ENCODE measurements around the gene FZD2.

FZD2 gene

GRCh38 chr17:44540246-44541084, 16.8 kb upstream of the FZD2 start:
- Mint-ChIP-seq H3K27me3 (peaks cover 2% of the 10 kb centered on the region), H3K36me3 (no peaks in the 10 kb centered on the region), H3K4me3 (no peak overlapping the region), H3K4me1 (ENCODE audit: low read depth) (no peaks in the 10 kb centered on the region), H3K27ac (no peak overlapping the region), H3K9me3 (ENCODE audit: low read depth) (no peaks in the 10 kb centered on the region)

GRCh38 chr17:44541884-44542581, 15.3 kb upstream of the FZD2 start:
- no peak overlapping the region for H3K27ac Mint-ChIP-seq
- H3K9me3 Mint-ChIP-seq (ENCODE audit: low read depth): no peaks in the 10 kb centered on the region
- H3K36me3 Mint-ChIP-seq: no peaks in the 10 kb centered on the region
- no peaks in the 10 kb centered on the region for H3K4me1 Mint-ChIP-seq (ENCODE audit: low read depth)
- no peak overlapping the region for H3K4me3 Mint-ChIP-seq
- peaks cover 9% of the 10 kb centered on the region for H3K27me3 Mint-ChIP-seq

GRCh38 chr17:44543213-44543904, 13.9 kb upstream of the FZD2 start:
- H3K4me3 Mint-ChIP-seq: no peak overlapping the region

GRCh38 chr17:44543905-44544523, 13.3 kb upstream of the FZD2 start:
- Mint-ChIP-seq H3K4me1 (ENCODE audit: low read depth) (no peaks in the 10 kb centered on the region), H3K36me3 (no peaks in the 10 kb centered on the region), H3K9me3 (ENCODE audit: low read depth) (no peaks in the 10 kb centered on the region), H3K27me3 (peaks cover 9% of the 10 kb centered on the region), H3K4me3 (no peak overlapping the region), H3K27ac (no peak overlapping the region)

More at GRCh38 chr17:44543213-44543904, 13.9 kb upstream of the FZD2 start:
- Mint-ChIP-seq H3K27me3 (peaks cover 9% of the 10 kb centered on the region), H3K4me1 (ENCODE audit: low read depth) (no peaks in the 10 kb centered on the region), H3K27ac (no peak overlapping the region), H3K36me3 (no peaks in the 10 kb centered on the region), H3K9me3 (ENCODE audit: low read depth) (no peaks in the 10 kb centered on the region)

GRCh38 chr17:44546671-44547606, 10.3 kb upstream of the FZD2 start:
- Mint-ChIP-seq H3K9me3 (ENCODE audit: low read depth) (no peaks in the 10 kb centered on the region), H3K4me3 (no peak overlapping the region), H3K27me3 (peaks cover 11% of the 10 kb centered on the region), H3K27ac (no peak overlapping the region), H3K4me1 (ENCODE audit: low read depth) (no peaks in the 10 kb centered on the region), H3K36me3 (no peaks in the 10 kb centered on the region)

- Mint-ChIP-seq H3K4me3 (no peak overlapping the region), H3K9me3 (ENCODE audit: low read depth) (no peaks in the 10 kb centered on the region), H3K4me1 (ENCODE audit: low read depth) (no peaks in the 10 kb centered on the region), H3K36me3 (no peaks in the 10 kb centered on the region), H3K27me3 (peaks cover 11% of the 10 kb centered on the region), H3K27ac (no peak overlapping the region)
These were observed 9.5 kb upstream of the FZD2 start for GRCh38 chr17:44547625-44548267.

GRCh38 chr17:44548376-44549230, 8.7 kb upstream of the FZD2 start:
- Mint-ChIP-seq H3K9me3 (ENCODE audit: low read depth) (no peaks in the 10 kb centered on the region), H3K27me3 (peaks cover 11% of the 10 kb centered on the region), H3K27ac (no peak overlapping the region), H3K4me1 (ENCODE audit: low read depth) (no peaks in the 10 kb centered on the region), H3K4me3 (no peak overlapping the region), H3K36me3 (no peaks in the 10 kb centered on the region)

- H3K9me3 Mint-ChIP-seq (ENCODE audit: low read depth): no peaks in the 10 kb centered on the region
- H3K27ac Mint-ChIP-seq: no peak overlapping the region
- H3K4me1 Mint-ChIP-seq (ENCODE audit: low read depth): no peaks in the 10 kb centered on the region
- peaks cover 11% of the 10 kb centered on the region for H3K27me3 Mint-ChIP-seq
- H3K4me3 Mint-ChIP-seq: no peak overlapping the region
- no peaks in the 10 kb centered on the region for H3K36me3 Mint-ChIP-seq
These were observed 7.6 kb upstream of the FZD2 start for GRCh38 chr17:44549686-44550085.

GRCh38 chr17:44552361-44552760, 4.9 kb upstream of the FZD2 start:
- Mint-ChIP-seq H3K36me3 (no peaks in the 10 kb centered on the region), H3K27ac (no peak overlapping the region), H3K4me1 (ENCODE audit: low read depth) (peaks cover 12% of the 10 kb centered on the region), H3K4me3 (no peak overlapping the region), H3K9me3 (ENCODE audit: low read depth) (no peaks in the 10 kb centered on the region), H3K27me3 (peaks cover 12% of the 10 kb centered on the region)

- Mint-ChIP-seq H3K4me3 (no peak overlapping the region), H3K27ac (no peak overlapping the region), H3K27me3 (peaks cover 22% of the 10 kb centered on the region), H3K36me3 (no peaks in the 10 kb centered on the region), H3K4me1 (ENCODE audit: low read depth) (peaks cover 22% of the 10 kb centered on the region), H3K9me3 (ENCODE audit: low read depth) (no peaks in the 10 kb centered on the region)
These were observed 2.2 kb upstream of the FZD2 start for GRCh38 chr17:44555099-44555498.

- H3K4me1 Mint-ChIP-seq (ENCODE audit: low read depth): peaks cover 22% of the 10 kb centered on the region
- peaks cover 22% of the 10 kb centered on the region for H3K27me3 Mint-ChIP-seq
- H3K4me3 Mint-ChIP-seq: peak overlapping the region; percentile 95
- H3K9me3 Mint-ChIP-seq (ENCODE audit: low read depth): no peaks in the 10 kb centered on the region
- H3K27ac Mint-ChIP-seq: no peak overlapping the region
- no peaks in the 10 kb centered on the region for H3K36me3 Mint-ChIP-seq
These were observed 985 bp upstream of the FZD2 start for GRCh38 chr17:44556166-44556831.

GRCh38 chr17:44557651-44558285, 484 bp downstream of the FZD2 start:
- peaks cover 22% of the 10 kb centered on the region for H3K4me1 Mint-ChIP-seq (ENCODE audit: low read depth)
- H3K9me3 Mint-ChIP-seq (ENCODE audit: low read depth): no peaks in the 10 kb centered on the region
- peaks cover 30% of the 10 kb centered on the region for H3K27me3 Mint-ChIP-seq

More at GRCh38 chr17:44557651-44558285, 484 bp downstream of the FZD2 start:
- H3K27ac Mint-ChIP-seq: no peak overlapping the region
- H3K36me3 Mint-ChIP-seq: no peaks in the 10 kb centered on the region
- peak overlapping the region; percentile 90 for H3K4me3 Mint-ChIP-seq

Data from activated naive CD8-positive, alpha-beta T cell (primary cell).